ENCODE measurements around the gene MACROD2.

The MACROD2 gene

GRCh38 chr20:14828459-14828858 lies 833.1 kb downstream of the MACROD2 start:
- no peak for TF ChIP-seq CTCF (IDR thresholded peaks at IDR 0.05; ENCODE audit: extremely low read depth, missing control alignments)
- no peak for DNase-seq (ENCODE audit: low spot score)

GRCh38 chr20:14829906-14830305 lies 834.6 kb downstream of the MACROD2 start:
- no peak for DNase-seq (ENCODE audit: low spot score)

GRCh38 chr20:14830466-14830865 lies 835.1 kb downstream of the MACROD2 start:
- peak; percentile 25 for DNase-seq (ENCODE audit: low spot score)
- no peak for TF ChIP-seq CTCF (IDR thresholded peaks at IDR 0.05; ENCODE audit: extremely low read depth, missing control alignments)

More at GRCh38 chr20:14829906-14830305, 834.6 kb downstream of the MACROD2 start:
- TF ChIP-seq CTCF (IDR thresholded peaks at IDR 0.05; ENCODE audit: extremely low read depth, missing control alignments), result no peak

- no peak for DNase-seq (ENCODE audit: low spot score)
- TF ChIP-seq CTCF (IDR thresholded peaks at IDR 0.05; ENCODE audit: extremely low read depth, missing control alignments), result no peak
Measured at GRCh38 chr20:14830899-14831298, 835.6 kb downstream of the MACROD2 start.

GRCh38 chr20:14832630-14833029 lies 837.3 kb downstream of the MACROD2 start:
- no peak for TF ChIP-seq CTCF (IDR thresholded peaks at IDR 0.05; ENCODE audit: extremely low read depth, missing control alignments)
- DNase-seq (ENCODE audit: low spot score), result peak; percentile 15

GRCh38 chr20:14838663-14839628 lies 843.6 kb downstream of the MACROD2 start:
- TF ChIP-seq CTCF (IDR thresholded peaks at IDR 0.05; ENCODE audit: extremely low read depth, missing control alignments), result no peak
- no peak for DNase-seq (ENCODE audit: low spot score)
